GM23338 (cell line): ENCODE data around the gene TRAK1. TPM values are rescaled to one million over a fixed set of nuclear protein-coding genes. Genes with fewer than 3 reads are reported as not detected.

Experiments used
- CREB1 ChIP-seq: fragments of 250-450 bp; sonication (Bioruptor Pico); IDR thresholded peaks from 2 replicates; pipeline ENCODE4 v1.5.0; 2020; ENCODE audit warnings: low read depth, mild to moderate bottlenecking, moderate library complexity
- JUNB ChIP-seq: IDR thresholded peaks from one replicate; pipeline ENCODE4 v1.6.1; 2016; ENCODE audit warnings: antibody characterized with exemption; ENCODE audit not compliant: unreplicated experiment
- NANOG ChIP-seq: IDR thresholded peaks from 2 replicates; pipeline ENCODE4 v1.6.1; 2016; ENCODE audit warnings: antibody characterized with exemption, borderline replicate concordance
- polyA plus RNA-seq: library from polyadenylated mRNA; unstranded; fragments of >200 nt; fragmentation: Nextera tagmentation; extraction: Ambion mirVana; gene quantifications from 2 replicates; pipeline ENCODE4 v1.2.1, GENCODE V29; 2016
- small RNA-seq: library from RNA; depleted of rRNA; stranded (forward); fragments of <200 nt; gene quantifications from one replicate; pipeline ENCODE3, GENCODE V24; 2014; ENCODE audit warnings: low replicate concordance
- total RNA-seq: library from RNA; depleted of rRNA; stranded (reverse); fragments of >200 nt; shearing (Covaris generic); gene quantifications from 2 replicates; pipeline ENCODE4 v1.2.3, GENCODE V29; 2014; rRNA removed
- TF ChIP-seq, protein P1 (sequence below): fragments of 250-450 bp; sonication (Bioruptor Pico); IDR thresholded peaks from 2 replicates; pipeline ENCODE4 v1.5.0; 2020; ENCODE audit warnings: mild to moderate bottlenecking, moderate library complexity

TRAK1 gene
- total and polyA plus RNA-seq, 2 experiments from 2014 or later, result 13.4 to 47.4 TPM

DNA sequence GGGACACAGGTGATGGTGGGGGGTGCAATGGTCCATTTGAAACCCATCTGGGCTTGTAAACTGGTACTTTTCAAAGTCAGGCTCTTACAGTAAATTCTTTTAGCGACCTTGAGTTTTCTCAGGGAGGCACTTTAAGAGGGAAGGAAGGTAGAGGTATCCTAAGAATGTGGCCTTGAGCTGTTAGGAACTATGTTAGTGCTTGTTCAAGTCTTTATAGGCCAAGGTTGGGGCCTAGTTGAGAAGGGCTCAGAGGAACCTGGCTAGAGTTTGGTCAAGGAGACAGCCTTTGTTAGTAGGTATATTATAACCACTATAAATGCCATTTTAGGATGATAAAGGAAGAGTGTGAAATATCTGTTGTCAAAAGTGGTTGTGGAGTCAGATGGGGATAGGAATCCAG, 184.1 kb downstream of the TRAK1 start (continued):
- TF ChIP-seq, protein P1, sequence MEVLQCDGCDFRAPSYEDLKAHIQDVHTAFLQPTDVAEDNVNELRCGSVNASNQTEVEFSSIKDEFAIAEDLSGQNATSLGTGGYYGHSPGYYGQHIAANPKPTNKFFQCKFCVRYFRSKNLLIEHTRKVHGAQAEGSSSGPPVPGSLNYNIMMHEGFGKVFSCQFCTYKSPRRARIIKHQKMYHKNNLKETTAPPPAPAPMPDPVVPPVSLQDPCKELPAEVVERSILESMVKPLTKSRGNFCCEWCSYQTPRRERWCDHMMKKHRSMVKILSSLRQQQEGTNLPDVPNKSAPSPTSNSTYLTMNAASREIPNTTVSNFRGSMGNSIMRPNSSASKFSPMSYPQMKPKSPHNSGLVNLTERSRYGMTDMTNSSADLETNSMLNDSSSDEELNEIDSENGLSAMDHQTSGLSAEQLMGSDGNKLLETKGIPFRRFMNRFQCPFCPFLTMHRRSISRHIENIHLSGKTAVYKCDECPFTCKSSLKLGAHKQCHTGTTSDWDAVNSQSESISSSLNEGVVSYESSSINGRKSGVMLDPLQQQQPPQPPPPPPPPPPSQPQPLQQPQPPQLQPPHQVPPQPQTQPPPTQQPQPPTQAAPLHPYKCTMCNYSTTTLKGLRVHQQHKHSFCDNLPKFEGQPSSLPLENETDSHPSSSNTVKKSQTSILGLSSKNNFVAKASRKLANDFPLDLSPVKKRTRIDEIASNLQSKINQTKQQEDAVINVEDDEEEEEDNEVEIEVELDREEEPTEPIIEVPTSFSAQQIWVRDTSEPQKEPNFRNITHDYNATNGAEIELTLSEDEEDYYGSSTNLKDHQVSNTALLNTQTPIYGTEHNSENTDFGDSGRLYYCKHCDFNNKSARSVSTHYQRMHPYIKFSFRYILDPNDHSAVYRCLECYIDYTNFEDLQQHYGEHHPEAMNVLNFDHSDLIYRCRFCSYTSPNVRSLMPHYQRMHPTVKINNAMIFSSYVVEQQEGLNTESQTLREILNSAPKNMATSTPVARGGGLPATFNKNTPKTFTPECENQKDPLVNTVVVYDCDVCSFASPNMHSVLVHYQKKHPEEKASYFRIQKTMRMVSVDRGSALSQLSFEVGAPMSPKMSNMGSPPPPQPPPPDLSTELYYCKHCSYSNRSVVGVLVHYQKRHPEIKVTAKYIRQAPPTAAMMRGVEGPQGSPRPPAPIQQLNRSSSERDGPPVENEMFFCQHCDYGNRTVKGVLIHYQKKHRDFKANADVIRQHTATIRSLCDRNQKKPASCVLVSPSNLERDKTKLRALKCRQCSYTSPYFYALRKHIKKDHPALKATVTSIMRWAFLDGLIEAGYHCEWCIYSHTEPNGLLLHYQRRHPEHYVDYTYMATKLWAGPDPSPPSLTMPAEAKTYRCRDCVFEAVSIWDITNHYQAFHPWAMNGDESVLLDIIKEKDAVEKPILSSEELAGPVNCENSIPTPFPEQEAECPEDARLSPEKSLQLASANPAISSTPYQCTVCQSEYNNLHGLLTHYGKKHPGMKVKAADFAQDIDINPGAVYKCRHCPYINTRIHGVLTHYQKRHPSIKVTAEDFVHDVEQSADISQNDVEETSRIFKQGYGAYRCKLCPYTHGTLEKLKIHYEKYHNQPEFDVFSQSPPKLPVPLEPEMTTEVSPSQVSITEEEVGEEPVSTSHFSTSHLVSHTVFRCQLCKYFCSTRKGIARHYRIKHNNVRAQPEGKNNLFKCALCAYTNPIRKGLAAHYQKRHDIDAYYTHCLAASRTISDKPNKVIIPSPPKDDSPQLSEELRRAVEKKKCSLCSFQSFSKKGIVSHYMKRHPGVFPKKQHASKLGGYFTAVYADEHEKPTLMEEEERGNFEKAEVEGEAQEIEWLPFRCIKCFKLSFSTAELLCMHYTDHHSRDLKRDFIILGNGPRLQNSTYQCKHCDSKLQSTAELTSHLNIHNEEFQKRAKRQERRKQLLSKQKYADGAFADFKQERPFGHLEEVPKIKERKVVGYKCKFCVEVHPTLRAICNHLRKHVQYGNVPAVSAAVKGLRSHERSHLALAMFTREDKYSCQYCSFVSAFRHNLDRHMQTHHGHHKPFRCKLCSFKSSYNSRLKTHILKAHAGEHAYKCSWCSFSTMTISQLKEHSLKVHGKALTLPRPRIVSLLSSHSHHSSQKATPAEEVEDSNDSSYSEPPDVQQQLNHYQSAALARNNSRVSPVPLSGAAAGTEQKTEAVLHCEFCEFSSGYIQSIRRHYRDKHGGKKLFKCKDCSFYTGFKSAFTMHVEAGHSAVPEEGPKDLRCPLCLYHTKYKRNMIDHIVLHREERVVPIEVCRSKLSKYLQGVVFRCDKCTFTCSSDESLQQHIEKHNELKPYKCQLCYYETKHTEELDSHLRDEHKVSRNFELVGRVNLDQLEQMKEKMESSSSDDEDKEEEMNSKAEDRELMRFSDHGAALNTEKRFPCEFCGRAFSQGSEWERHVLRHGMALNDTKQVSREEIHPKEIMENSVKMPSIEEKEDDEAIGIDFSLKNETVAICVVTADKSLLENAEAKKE (CRISPR knock-in tag), result no peak
- TF ChIP-seq JUNB, result no peak
- no peak for TF ChIP-seq CREB1 (CRISPR knock-in tag)
- TF ChIP-seq NANOG, result no peak

Small RNA genes within 50 kb of the gene (small RNA-seq; reads per million reads assigned to genes)
- gene RNU4-78P, result not detected

Other genes with a start within 250 kb of the TRAK1 start
- gene ULK4, start 129.3 kb upstream of the TRAK1 start, total RNA-seq, result 14.3 and 41.4 TPM in 2 replicates
- gene ULK4, start 129.3 kb upstream of the TRAK1 start, polyA plus RNA-seq, result 12.5 and 20.8 TPM in 2 replicates
- 1.0 and 4.2 TPM in 2 replicates for gene CCK, start 174.8 kb downstream of the TRAK1 start, total RNA-seq
- gene CCK, start 174.8 kb downstream of the TRAK1 start, polyA plus RNA-seq, result 3.1 and 3.3 TPM in 2 replicates